Prostate gland (tissue), 2 donors: ENCODE measurements around the gene DMBX1. TPM values are rescaled to one million over a fixed set of nuclear protein-coding genes. Genes with fewer than 3 reads are reported as not detected.

Experiments
- DNase-seq: peaks from one replicate; pipeline ENCODE4 v3.0.0-alpha.2; 2019; ENCODE audit warnings: low spot score
- H3K27ac ChIP-seq, 2 donors: fragments of 200-600 bp; sonication (generic); 2 replicates each; pipeline ENCODE4 v1.5.1; 2017 to 2019
- H3K27me3 ChIP-seq: fragments of 200-600 bp; sonication (generic); replicated peaks from 2 replicates; pipeline ENCODE4 v1.5.1; 2019; ENCODE audit not compliant: insufficient read depth
- H3K36me3 ChIP-seq, 2 donors: fragments of 200-600 bp; sonication (generic); 1 replicate in 1 of 2; 2 replicates in 1 of 2; pipeline versions ENCODE4 v1.5.1 to v1.8.1; 2017 to 2019
- H3K4me1 ChIP-seq: fragments of 200-600 bp; sonication (generic); replicated peaks from 2 replicates; pipeline ENCODE4 v1.5.1; 2019
- H3K4me3 ChIP-seq, 2 donors: fragments of 200-600 bp; sonication (generic); 2 replicates each; pipeline ENCODE4 v1.5.1; 2017 to 2019
- H3K9me3 ChIP-seq: fragments of 200-600 bp; sonication (generic); 2 replicates; pipeline ENCODE4 v1.5.1; 2017
- POLR2A ChIP-seq: fragments of 450-650 bp; IDR thresholded peaks from one replicate; pipeline ENCODE4 v1.6.1; 2016; ENCODE audit warnings: antibody characterized with exemption, mild to moderate bottlenecking
- POLR2AphosphoS5 ChIP-seq: sonication (generic); formaldehyde crosslinking; IDR thresholded peaks from one replicate; pipeline ENCODE4 v1.6.1; 2017; ENCODE audit warnings: antibody characterized with exemption
- WGBS: methylation state at CpG from one replicate; pipeline ENCODE4 v1.1.5; 2018; 5-methylcytosine and 5-hydroxymethylcytosine counted together
- intact Hi-C: fragments of 100-400 bp; cut with DNase I; formaldehyde crosslinking; loops from one replicate; pipeline ENCODE4 v1.14.2; 2022
- total RNA-seq, 2 donors: library from RNA; depleted of rRNA; stranded (reverse); fragments of >200 nt; gene quantifications; one replicate each; pipeline ENCODE4 v1.1.0, GENCODE V29; 2016
- TF ChIP-seq, protein P1 (sequence below), 4 experiments: fragments of 200-600 bp in 2 of 4; fragments of 450-650 bp in 2 of 4; sonication (generic) in 2 of 4; IDR thresholded peaks; 1 replicate in 3 of 4; 2 replicates in 1 of 4; pipeline ENCODE4 v1.5.1; 2016 to 2019; ENCODE audit warnings: antibody characterized with exemption in 4 of 4, mild to moderate bottlenecking in 2 of 4, moderate library complexity in 2 of 4

DMBX1 gene
- total RNA-seq, 2 donors from 2014 or later: not detected

- Histone ChIP-seq H3K9me3 (no peaks in the 10 kb centered on the region), H3K27ac (no peak overlapping the region), H3K27me3 (no peaks in the 10 kb centered on the region), H3K36me3 (no peaks in the 10 kb centered on the region), H3K4me1 (peaks cover 5% of the 10 kb centered on the region), H3K4me3 (no peak overlapping the region)
- intact Hi-C loops: loop anchor here (2.0 to 5.0 kb wide), 3 partner anchors 47 to 122 kb away; no protein-coding TSS in a partner anchor
- no peak for DNase-seq
- WGBS: 70% methylated on average over 4 of the region's 4 CpGs
- TF ChIP-seq POLR2AphosphoS5 (no peak), POLR2A (no peak)
- TF ChIP-seq, protein P1, sequence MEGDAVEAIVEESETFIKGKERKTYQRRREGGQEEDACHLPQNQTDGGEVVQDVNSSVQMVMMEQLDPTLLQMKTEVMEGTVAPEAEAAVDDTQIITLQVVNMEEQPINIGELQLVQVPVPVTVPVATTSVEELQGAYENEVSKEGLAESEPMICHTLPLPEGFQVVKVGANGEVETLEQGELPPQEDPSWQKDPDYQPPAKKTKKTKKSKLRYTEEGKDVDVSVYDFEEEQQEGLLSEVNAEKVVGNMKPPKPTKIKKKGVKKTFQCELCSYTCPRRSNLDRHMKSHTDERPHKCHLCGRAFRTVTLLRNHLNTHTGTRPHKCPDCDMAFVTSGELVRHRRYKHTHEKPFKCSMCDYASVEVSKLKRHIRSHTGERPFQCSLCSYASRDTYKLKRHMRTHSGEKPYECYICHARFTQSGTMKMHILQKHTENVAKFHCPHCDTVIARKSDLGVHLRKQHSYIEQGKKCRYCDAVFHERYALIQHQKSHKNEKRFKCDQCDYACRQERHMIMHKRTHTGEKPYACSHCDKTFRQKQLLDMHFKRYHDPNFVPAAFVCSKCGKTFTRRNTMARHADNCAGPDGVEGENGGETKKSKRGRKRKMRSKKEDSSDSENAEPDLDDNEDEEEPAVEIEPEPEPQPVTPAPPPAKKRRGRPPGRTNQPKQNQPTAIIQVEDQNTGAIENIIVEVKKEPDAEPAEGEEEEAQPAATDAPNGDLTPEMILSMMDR (IDR thresholded peaks at IDR 0.05): no peak
Observed at GRCh38 chr1:46529031-46529630, 39.5 kb downstream of the DMBX1 start.

DNA sequence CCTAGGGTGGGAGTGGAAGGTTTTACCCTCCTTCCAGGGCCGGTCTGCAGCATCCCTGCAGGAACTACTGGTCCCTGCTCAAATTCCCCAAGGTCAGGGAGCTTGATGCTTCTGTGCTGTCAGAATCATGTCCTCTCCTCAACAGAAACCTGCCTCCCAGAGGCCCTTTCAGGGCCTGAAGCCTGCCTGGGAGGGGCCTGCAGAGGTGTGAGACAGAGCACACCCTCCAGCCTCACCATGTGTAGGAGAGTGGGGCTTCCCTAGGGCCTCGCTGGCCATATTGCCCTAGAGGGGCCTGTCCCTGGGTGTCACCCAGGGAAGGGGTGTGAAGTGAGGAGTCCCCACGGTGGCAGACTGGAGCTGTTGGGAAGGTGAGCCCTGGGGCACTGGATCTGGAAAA is 40.7 kb downstream of the DMBX1 start:
- DNase-seq: no peak
- no peak for TF ChIP-seq POLR2AphosphoS5
- TF ChIP-seq, protein P1 (IDR thresholded peaks at IDR 0.05): no peak
- no peak for TF ChIP-seq POLR2A
- 69% methylated on average over 3 of the region's 3 CpGs for WGBS

GRCh38 chr1:46530791-46531409 is 41.3 kb downstream of the DMBX1 start:
- no peaks in the 10 kb centered on the region for H3K27me3 ChIP-seq
- no peak overlapping the region for H3K4me3 ChIP-seq
- no peaks in the 10 kb centered on the region for H3K36me3 ChIP-seq
- WGBS: 53% methylated on average over 6 of the region's 6 CpGs
- peaks cover 5% of the 10 kb centered on the region for H3K4me1 ChIP-seq
- no peaks in the 10 kb centered on the region for H3K9me3 ChIP-seq
- intact Hi-C loops: loop anchor here (5.0 kb wide), 1 partner anchor 71 kb away; the partner anchor contains the start of gene MKNK1
- H3K27ac ChIP-seq: no peak overlapping the region
- TF ChIP-seq, protein P1 (IDR thresholded peaks at IDR 0.05): no peak
- no peak for TF ChIP-seq POLR2AphosphoS5
- TF ChIP-seq POLR2A: no peak
- DNase-seq: no peak

More for the DNA sequence above, 40.7 kb downstream of the DMBX1 start:
- Histone ChIP-seq H3K9me3 (no peaks in the 10 kb centered on the region), H3K27ac (no peak overlapping the region), H3K4me1 (peaks cover 5% of the 10 kb centered on the region), H3K36me3 (no peaks in the 10 kb centered on the region), H3K27me3 (no peaks in the 10 kb centered on the region), H3K4me3 (no peak overlapping the region)
- intact Hi-C loops: loop anchor here (5.0 kb wide), 1 partner anchor 72 kb away; the partner anchor contains the start of gene MKNK1

DNA sequence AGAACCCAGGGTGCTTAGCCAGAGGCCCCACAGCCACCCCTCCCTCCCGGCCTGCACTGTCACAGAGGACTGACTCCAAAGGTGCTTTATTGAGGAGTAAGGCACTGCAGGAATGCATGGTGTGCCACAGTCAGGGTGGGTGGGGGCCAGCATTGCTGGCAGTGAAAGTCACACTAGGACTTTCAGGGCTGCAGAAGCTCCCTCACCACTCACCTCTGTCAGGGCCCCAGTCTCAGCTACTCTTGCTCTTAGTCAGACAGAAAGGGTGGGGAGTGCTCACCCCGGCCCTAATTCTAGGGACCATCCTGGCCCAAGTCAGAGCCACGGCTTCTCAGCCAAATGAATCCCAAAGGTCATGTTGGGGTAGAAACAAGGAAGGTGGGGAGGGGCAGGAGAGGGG is 42.5 kb downstream of the DMBX1 start:
- H3K4me3 ChIP-seq: no peak overlapping the region
- no peak for DNase-seq
- H3K4me1 ChIP-seq: peaks cover 5% of the 10 kb centered on the region
- no peaks in the 10 kb centered on the region for H3K36me3 ChIP-seq
- 81% methylated on average over 3 of the region's 3 CpGs for WGBS
- intact Hi-C loops: loop anchor here (2.0 to 5.0 kb wide), 2 partner anchors 70 to 193 kb away; partner anchors contain the start of gene MKNK1
- H3K27me3 ChIP-seq: no peaks in the 10 kb centered on the region
- H3K9me3 ChIP-seq: no peaks in the 10 kb centered on the region
- TF ChIP-seq POLR2AphosphoS5 (no peak), POLR2A (no peak)
- TF ChIP-seq, protein P1 (IDR thresholded peaks at IDR 0.05): no peak
- no peak overlapping the region for H3K27ac ChIP-seq
